Subcutaneous abdominal adipose tissue (tissue), 5 donors: Measurements from ENCODE around the gene CPN1.
A peak's percentile ranks its signal among the peaks of the same experiment; 100 is the strongest.

Experiments used
- H3K27ac ChIP-seq: one replicate; pipeline ENCODE4 v1.7.0; 2013; ENCODE audit warnings: low read depth, mild to moderate bottlenecking, inconsistent platforms, low read length, moderate library complexity
- H3K27me3 ChIP-seq, 5 donors: one replicate each; pipeline ENCODE4 v1.7.0; 2013; ENCODE audit warnings: low read length in 5 of 5, inconsistent platforms in 1 of 5; ENCODE audit not compliant: control insufficient read depth in 5 of 5, insufficient read depth in 4 of 5
- H3K36me3 ChIP-seq, 5 donors: one replicate each; pipeline ENCODE4 v1.7.0; 2013; ENCODE audit warnings: low read length in 5 of 5; ENCODE audit not compliant: control insufficient read depth in 5 of 5, insufficient read depth in 5 of 5
- H3K4me1 ChIP-seq, 5 donors: one replicate each; pipeline ENCODE4 v1.7.0; 2013; ENCODE audit warnings: low read length in 5 of 5, mild to moderate bottlenecking in 3 of 5, moderate library complexity in 1 of 5; ENCODE audit not compliant: control insufficient read depth in 5 of 5, insufficient read depth in 5 of 5
- H3K4me3 ChIP-seq, 5 donors: one replicate each; pipeline ENCODE4 v1.7.0; 2013; ENCODE audit warnings: low read length in 5 of 5, low read depth in 1 of 5
- H3K9ac ChIP-seq, 5 donors: one replicate each; pipeline ENCODE4 v1.7.0; 2013; ENCODE audit warnings: low read length in 5 of 5, mild to moderate bottlenecking in 4 of 5, moderate library complexity in 3 of 5
- H3K9me3 ChIP-seq, 5 donors: one replicate each; pipeline ENCODE4 v1.7.0; 2013; ENCODE audit warnings: low read length in 5 of 5; ENCODE audit not compliant: control insufficient read depth in 5 of 5
- donor health status: healthy.
- donor health status: healthy.
- donor health status: healthy.
- donor health status: healthy.
- donor health status: healthy.

The CPN1 gene

DNA sequence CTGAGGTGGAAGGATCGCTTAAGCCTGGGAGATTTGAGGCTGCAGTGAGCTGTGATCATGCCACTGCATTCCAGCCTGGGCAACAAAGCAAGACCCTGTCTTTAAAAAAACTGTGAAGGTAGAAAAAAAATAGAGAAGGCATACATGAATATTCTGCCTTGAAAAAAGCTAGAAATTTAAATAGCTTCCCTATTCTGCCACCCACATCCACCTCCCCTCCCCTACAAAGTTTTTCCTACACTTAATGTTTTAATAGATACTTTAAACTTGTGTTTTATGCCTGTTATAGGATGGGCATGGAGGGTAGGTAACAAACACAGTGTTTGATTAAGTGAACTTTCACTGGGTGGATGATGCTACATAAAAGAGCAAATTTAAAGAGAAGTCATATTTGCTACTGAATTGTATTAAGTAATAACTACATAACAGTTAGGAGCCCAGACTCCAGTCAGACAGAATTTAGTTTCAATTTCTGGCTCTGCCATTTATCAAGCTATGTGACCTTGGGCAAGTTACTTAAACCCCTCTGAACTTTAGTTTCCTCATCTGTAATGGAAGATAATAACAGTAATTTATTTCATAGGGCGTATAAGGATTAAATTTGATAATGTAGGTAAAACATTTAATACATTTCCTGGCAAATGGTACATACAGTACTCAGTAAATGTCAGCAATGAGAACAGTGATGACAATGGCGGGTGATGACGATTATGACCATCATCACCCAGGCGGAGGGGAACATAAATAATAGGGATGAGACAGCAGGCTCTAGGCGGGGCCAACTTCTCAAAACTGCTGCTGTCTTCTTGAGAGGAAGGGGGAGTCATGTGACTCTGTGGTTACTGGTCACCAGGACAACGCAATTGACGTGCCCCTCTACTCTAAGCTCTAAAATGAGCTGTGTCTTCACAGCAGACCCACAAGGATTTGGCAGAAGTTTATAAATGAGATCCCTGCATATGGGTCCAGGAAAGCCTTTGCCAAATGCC is 87.7 kb downstream of the CPN1 start:
- Histone ChIP-seq H3K9ac (no peak overlapping the region), H3K4me1 (peaks cover 3 to 34% (median 25%) of the 10 kb centered on the region in 5 donors), H3K9me3 (no peaks in the 10 kb centered on the region), H3K4me3 (peak overlapping the region in 1 of 5 donors; percentile 8), H3K36me3 (peaks cover 0 to 3% (median 0%) of the 10 kb centered on the region in 5 donors), H3K27ac (peak overlapping the region; percentile 52), H3K27me3 (no peaks in the 10 kb centered on the region)
